Neural progenitor cell (in vitro differentiated cells): ENCODE measurements around the gene PEX10.

Experiments
- EZH2 ChIP-seq: fragments of 200-600 bp; sonication (generic); IDR thresholded peaks from 2 replicates; pipeline ENCODE4 v1.6.1; 2017; ENCODE audit warnings: antibody characterized with exemption, mild to moderate bottlenecking, moderate library complexity
- EZH2phosphoT487 ChIP-seq: fragments of 200-600 bp; sonication (generic); IDR thresholded peaks from 2 replicates; pipeline ENCODE4 v1.6.1; 2017; ENCODE audit warnings: antibody characterized with exemption
- TF ChIP-seq, protein P1 (sequence below): fragments of 200-600 bp; sonication (generic); IDR thresholded peaks from 2 replicates; pipeline ENCODE4 v1.5.1; 2017; ENCODE audit warnings: antibody characterized with exemption, mild to moderate bottlenecking

DNA sequence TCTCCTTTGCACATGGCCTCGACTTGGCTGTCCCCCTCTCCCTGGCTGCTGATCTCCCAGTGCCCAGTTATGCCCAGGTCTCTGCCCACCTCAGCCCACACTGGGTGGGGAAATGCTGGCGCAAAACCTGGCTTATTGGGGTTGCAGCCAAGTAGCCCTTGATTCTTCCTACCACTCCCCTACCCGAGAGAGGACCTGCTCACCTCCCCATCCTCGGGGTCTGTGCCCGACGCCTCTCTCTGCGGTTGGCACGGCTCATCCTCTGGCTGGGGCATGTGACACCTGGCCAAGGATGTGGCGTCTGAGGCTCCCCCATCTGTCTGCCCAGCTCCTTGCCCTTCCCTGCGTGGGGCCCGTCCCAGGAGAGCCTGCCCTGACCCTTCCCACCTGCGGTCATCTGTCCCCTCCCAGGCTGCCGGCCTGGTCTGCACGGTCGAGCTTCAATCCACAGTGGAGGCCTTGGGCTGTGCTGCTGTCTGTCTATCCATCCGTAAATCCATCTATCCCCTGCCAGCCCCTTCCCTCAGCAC is 6.5 kb upstream of the PEX10 start:
- no peak for TF ChIP-seq EZH2phosphoT487
- no peak for TF ChIP-seq EZH2
- TF ChIP-seq, protein P1, sequence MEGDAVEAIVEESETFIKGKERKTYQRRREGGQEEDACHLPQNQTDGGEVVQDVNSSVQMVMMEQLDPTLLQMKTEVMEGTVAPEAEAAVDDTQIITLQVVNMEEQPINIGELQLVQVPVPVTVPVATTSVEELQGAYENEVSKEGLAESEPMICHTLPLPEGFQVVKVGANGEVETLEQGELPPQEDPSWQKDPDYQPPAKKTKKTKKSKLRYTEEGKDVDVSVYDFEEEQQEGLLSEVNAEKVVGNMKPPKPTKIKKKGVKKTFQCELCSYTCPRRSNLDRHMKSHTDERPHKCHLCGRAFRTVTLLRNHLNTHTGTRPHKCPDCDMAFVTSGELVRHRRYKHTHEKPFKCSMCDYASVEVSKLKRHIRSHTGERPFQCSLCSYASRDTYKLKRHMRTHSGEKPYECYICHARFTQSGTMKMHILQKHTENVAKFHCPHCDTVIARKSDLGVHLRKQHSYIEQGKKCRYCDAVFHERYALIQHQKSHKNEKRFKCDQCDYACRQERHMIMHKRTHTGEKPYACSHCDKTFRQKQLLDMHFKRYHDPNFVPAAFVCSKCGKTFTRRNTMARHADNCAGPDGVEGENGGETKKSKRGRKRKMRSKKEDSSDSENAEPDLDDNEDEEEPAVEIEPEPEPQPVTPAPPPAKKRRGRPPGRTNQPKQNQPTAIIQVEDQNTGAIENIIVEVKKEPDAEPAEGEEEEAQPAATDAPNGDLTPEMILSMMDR: no peak
